HepG2 (cell line): ENCODE measurements around the gene TANGO6. TPM values are rescaled to one million over a fixed set of nuclear protein-coding genes. Genes with fewer than 3 reads are reported as not detected.

Experiments
- MLLT10 ChIP-seq: sonication (generic); formaldehyde crosslinking; IDR thresholded peaks from 2 replicates; pipeline ENCODE4 v1.4.0; 2020; ENCODE audit warnings: missing genetic modification reagents
- NFKBIZ ChIP-seq: IDR thresholded peaks from 2 replicates; pipeline ENCODE4 v1.6.1; 2018; ENCODE audit warnings: missing genetic modification reagents, missing compliant biosample characterization
- RAD21 ChIP-seq: fragments of 450-650 bp; formaldehyde crosslinking; IDR thresholded peaks from 2 replicates; pipeline ENCODE4 v1.5.0; 2020; ENCODE audit warnings: mild to moderate bottlenecking
- RCOR2 ChIP-seq: IDR thresholded peaks from 2 replicates; pipeline ENCODE4 v1.6.1; 2016; ENCODE audit warnings: missing biosample characterization, missing genetic modification reagents
- SIN3A ChIP-seq: IDR thresholded peaks from 2 replicates; pipeline ENCODE4 v1.6.1; 2011; ENCODE audit warnings: low read depth, mild to moderate bottlenecking, control low read depth, low read length, borderline replicate concordance
- TOE1 ChIP-seq: sonication (generic); formaldehyde crosslinking; IDR thresholded peaks from 2 replicates; pipeline ENCODE4 v1.4.0; 2020; ENCODE audit warnings: mild to moderate bottlenecking, missing genetic modification reagents
- ZNF230 ChIP-seq: sonication (generic); formaldehyde crosslinking; IDR thresholded peaks from 2 replicates; pipeline ENCODE4 v1.4.0; 2020; ENCODE audit warnings: mild to moderate bottlenecking, missing genetic modification reagents
- ZNF335 ChIP-seq: sonication (generic); formaldehyde crosslinking; IDR thresholded peaks from 2 replicates; pipeline ENCODE4 v1.4.0; 2020; ENCODE audit warnings: missing genetic modification reagents
- ZNF468 ChIP-seq: sonication (generic); formaldehyde crosslinking; IDR thresholded peaks from 2 replicates; pipeline ENCODE4 v1.8.0; 2022; ENCODE audit warnings: mild to moderate bottlenecking, moderate library complexity, missing genetic modification reagents
- ZNF672 ChIP-seq: sonication (generic); formaldehyde crosslinking; IDR thresholded peaks from 2 replicates; pipeline ENCODE4 v1.8.1; 2022; ENCODE audit warnings: missing genetic modification reagents
- polyA plus RNA-seq, 8 experiments: library from polyadenylated mRNA; depleted of rRNA in 3 of 8; stranded (reverse) in 7 of 8; unstranded in 1 of 8; fragments of >200 nt; fragmentation: Illumina TruSeq in 4 of 8; extraction: Trizol in 4 of 8; gene quantifications; 2 replicates each; pipeline versions ENCODE4 v1.2.1 to v1.2.3, GENCODE V29; 2011 to 2016; ENCODE audit warnings: low read depth in 4 of 8, missing spikeins in 1 of 8, mixed read lengths in 1 of 8; ENCODE audit not compliant: insufficient read depth in 1 of 8
- total RNA-seq, 5 experiments: library from RNA; depleted of rRNA; stranded (reverse); fragments of >200 nt; fragmentation: Illumina TruSeq; extraction: Trizol; gene quantifications; 2 replicates each; pipeline ENCODE4 v1.2.3, GENCODE V29; 2016; ENCODE audit warnings: low read depth in 1 of 5
- TF ChIP-seq, protein P1 (sequence below): sonication (generic); formaldehyde crosslinking; IDR thresholded peaks from 2 replicates; pipeline ENCODE4 v1.8.1; 2022; ENCODE audit warnings: mild to moderate bottlenecking, missing genetic modification reagents
- TF ChIP-seq, protein P2 (sequence below): IDR thresholded peaks from 2 replicates; pipeline ENCODE4 v1.6.1; 2016
- TF ChIP-seq, protein P3 (sequence below): IDR thresholded peaks from 2 replicates; pipeline ENCODE4 v1.6.1; 2018; ENCODE audit warnings: missing genetic modification reagents
- TF ChIP-seq, protein P4 (sequence below): sonication (generic); formaldehyde crosslinking; IDR thresholded peaks from 2 replicates; pipeline ENCODE4 v1.4.0; 2020; ENCODE audit warnings: missing genetic modification reagents, borderline replicate concordance

TANGO6 gene
- total and polyA plus RNA-seq, 2 of the 13 experiments (the other 11 are each of a cell fraction or from before 2014, with no cell fraction given) = 7.2 to 13.3 TPM

DNA sequence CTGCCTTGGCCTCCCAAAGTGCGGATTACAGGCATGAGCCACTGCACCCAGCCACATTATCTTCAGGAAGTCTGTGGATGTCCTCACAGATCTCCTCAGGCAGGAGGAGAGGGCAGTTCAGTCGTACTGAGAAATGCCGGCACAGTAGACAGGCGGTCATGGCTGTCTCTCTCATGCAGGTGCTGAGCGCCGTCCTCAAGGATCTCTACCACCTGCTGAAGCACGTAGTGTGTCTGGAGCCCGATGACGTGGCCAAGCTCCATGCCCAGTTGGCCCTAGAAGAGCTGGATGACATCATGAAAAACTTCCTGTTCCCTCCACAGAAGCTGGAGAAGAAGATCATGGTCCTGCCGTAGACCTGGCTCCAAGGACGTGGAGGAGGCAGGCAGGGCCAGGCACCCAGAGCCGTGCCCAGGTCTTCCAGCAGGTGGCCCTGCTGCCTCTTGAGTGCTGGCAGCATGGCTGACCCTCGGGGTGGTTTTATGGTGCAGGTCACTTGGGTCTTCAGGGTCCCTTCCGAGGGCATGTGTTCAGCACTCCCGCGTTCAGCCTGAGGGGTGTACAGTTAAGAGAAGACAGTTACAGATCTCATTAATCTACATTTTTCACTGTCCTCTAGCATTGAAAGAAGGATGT is 240.1 kb downstream of the TANGO6 start (continued):
- TF ChIP-seq, protein P1, sequence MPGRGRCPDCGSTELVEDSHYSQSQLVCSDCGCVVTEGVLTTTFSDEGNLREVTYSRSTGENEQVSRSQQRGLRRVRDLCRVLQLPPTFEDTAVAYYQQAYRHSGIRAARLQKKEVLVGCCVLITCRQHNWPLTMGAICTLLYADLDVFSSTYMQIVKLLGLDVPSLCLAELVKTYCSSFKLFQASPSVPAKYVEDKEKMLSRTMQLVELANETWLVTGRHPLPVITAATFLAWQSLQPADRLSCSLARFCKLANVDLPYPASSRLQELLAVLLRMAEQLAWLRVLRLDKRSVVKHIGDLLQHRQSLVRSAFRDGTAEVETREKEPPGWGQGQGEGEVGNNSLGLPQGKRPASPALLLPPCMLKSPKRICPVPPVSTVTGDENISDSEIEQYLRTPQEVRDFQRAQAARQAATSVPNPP (CRISPR knock-in tag) = no peak
- TF ChIP-seq NFKBIZ (CRISPR knock-in tag) (no peak), SIN3A (no peak), RAD21 (CRISPR knock-in tag) (peak; percentile 61; the same call in 1 of the 2 replicates), ZNF230 (CRISPR knock-in tag) (no peak), ZNF468 (CRISPR knock-in tag) (no peak), TOE1 (no peak), RCOR2 (CRISPR knock-in tag) (no peak), ZNF672 (CRISPR knock-in tag) (no peak), ZNF335 (CRISPR knock-in tag) (no peak), MLLT10 (CRISPR knock-in tag) (no peak)
- TF ChIP-seq, protein P2, sequence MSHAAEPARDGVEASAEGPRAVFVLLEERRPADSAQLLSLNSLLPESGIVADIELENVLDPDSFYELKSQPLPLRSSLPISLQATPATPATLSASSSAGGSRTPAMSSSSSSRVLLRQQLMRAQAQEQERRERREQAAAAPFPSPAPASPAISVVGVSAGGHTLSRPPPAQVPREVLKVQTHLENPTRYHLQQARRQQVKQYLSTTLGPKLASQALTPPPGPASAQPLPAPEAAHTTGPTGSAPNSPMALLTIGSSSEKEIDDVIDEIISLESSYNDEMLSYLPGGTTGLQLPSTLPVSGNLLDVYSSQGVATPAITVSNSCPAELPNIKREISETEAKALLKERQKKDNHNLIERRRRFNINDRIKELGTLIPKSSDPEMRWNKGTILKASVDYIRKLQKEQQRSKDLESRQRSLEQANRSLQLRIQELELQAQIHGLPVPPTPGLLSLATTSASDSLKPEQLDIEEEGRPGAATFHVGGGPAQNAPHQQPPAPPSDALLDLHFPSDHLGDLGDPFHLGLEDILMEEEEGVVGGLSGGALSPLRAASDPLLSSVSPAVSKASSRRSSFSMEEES = no peak
- TF ChIP-seq, protein P3, sequence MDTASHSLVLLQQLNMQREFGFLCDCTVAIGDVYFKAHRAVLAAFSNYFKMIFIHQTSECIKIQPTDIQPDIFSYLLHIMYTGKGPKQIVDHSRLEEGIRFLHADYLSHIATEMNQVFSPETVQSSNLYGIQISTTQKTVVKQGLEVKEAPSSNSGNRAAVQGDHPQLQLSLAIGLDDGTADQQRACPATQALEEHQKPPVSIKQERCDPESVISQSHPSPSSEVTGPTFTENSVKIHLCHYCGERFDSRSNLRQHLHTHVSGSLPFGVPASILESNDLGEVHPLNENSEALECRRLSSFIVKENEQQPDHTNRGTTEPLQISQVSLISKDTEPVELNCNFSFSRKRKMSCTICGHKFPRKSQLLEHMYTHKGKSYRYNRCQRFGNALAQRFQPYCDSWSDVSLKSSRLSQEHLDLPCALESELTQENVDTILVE (CRISPR knock-in tag) = no peak
- TF ChIP-seq, protein P4, sequence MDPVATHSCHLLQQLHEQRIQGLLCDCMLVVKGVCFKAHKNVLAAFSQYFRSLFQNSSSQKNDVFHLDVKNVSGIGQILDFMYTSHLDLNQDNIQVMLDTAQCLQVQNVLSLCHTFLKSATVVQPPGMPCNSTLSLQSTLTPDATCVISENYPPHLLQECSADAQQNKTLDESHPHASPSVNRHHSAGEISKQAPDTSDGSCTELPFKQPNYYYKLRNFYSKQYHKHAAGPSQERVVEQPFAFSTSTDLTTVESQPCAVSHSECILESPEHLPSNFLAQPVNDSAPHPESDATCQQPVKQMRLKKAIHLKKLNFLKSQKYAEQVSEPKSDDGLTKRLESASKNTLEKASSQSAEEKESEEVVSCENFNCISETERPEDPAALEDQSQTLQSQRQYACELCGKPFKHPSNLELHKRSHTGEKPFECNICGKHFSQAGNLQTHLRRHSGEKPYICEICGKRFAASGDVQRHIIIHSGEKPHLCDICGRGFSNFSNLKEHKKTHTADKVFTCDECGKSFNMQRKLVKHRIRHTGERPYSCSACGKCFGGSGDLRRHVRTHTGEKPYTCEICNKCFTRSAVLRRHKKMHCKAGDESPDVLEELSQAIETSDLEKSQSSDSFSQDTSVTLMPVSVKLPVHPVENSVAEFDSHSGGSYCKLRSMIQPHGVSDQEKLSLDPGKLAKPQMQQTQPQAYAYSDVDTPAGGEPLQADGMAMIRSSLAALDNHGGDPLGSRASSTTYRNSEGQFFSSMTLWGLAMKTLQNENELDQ (CRISPR knock-in tag) = no peak
